HepG2 (cell line): Measurements from ENCODE around the gene ARHGEF7. TPM values are rescaled to one million over a fixed set of nuclear protein-coding genes. Genes with fewer than 3 reads are reported as not detected.
A peak's percentile ranks its signal among the peaks of the same experiment; 100 is the strongest.

Source experiments
- ATAC-seq: fragments of 200-7000 bp; cut with Tn5 transposase; 3 replicates; pipeline ENCODE4 v1.9.1; 2020; ENCODE audit warnings: mild to moderate bottlenecking, moderate library complexity
- BruUV-seq: library from RNA; stranded (reverse); fragments of 400-500 nt; replicated peaks from 2 replicates; lab custom pipeline; 2021; lab: Mats Ljungman, UMichigan
- CTCF ChIA-PET: fragments of 300-600 bp; formaldehyde crosslinking; extraction: SDS; loops from one replicate; lab custom pipeline; 2021; ENCODE audit warnings: low total read pairs, inconsistent platforms, low intra/inter-chr PET ratio; lab: Yijun Ruan, JAX
- POLR2A ChIA-PET: fragments of 350-600 bp; sonication (Branson Sonifier 250); formaldehyde crosslinking; loops from one replicate; lab custom pipeline; 2020; ENCODE audit warnings: antibody characterized with exemption, inconsistent platforms; lab: Yijun Ruan, JAX
- DNase-seq: peaks from one replicate; pipeline ENCODE4 v3.0.0-alpha.2; 2015; ENCODE audit warnings: low spot score
- FAIRE-seq: peaks from 3 replicates; lab custom pipeline; 2011; peaks lifted over from hg19 to GRCh38; lab: Jason Lieb, UNC
- H2AFZ ChIP-seq: one replicate; pipeline ENCODE4 v1.6.1; 2011; ENCODE audit warnings: low read length, inconsistent platforms
- H3K27ac ChIP-seq: fragments of 300-600 bp; 3 replicates; pipeline ENCODE4 v1.8.0; 2011; ENCODE audit warnings: mixed run types, mild to moderate bottlenecking, mixed read lengths, low read length, inconsistent platforms; ENCODE audit not compliant: insufficient read depth; ENCODE audit errors: extremely low read length
- H3K27me3 ChIP-seq, 2 experiments: fragments of 200-600 bp in 1 of 2; 2 replicates in 1 of 2; 3 replicates in 1 of 2; pipeline versions ENCODE4 v1.6.0 to v1.8.0; 2011; ENCODE audit warnings: low read length in 2 of 2, mild to moderate bottlenecking in 2 of 2, moderate library complexity in 2 of 2, inconsistent platforms in 1 of 2; ENCODE audit not compliant: insufficient read depth in 2 of 2, control insufficient read depth in 1 of 2
- H3K36me3 ChIP-seq, 2 experiments: fragments of 200-600 bp in 1 of 2; replicated peaks in 1 of 2; 2 replicates in 1 of 2; 3 replicates in 1 of 2; pipeline versions ENCODE4 v1.5.1 to v1.8.0; 2011; ENCODE audit warnings: low read length in 2 of 2, inconsistent platforms in 1 of 2; ENCODE audit not compliant: insufficient read depth in 2 of 2, control insufficient read depth in 1 of 2
- H3K4me1 ChIP-seq: 2 replicates; pipeline ENCODE4 v1.5.1; 2012; ENCODE audit warnings: low read length, inconsistent platforms; ENCODE audit not compliant: insufficient read depth
- H3K4me2 ChIP-seq: 2 replicates; pipeline ENCODE4 v1.6.0; 2011; ENCODE audit warnings: low read depth, low read length, inconsistent platforms
- H3K4me3 ChIP-seq, 3 experiments: fragments of 200-600 bp in 1 of 3; sonication (generic), shearing (Covaris generic) in 1 of 3; replicated peaks in 1 of 3; 2 replicates each; pipeline ENCODE4 v1.5.1; 2011 to 2016; ENCODE audit warnings: low read length in 3 of 3, inconsistent platforms in 2 of 3, low read depth in 2 of 3, mild to moderate bottlenecking in 2 of 3, control low read depth in 1 of 3, mixed read lengths in 1 of 3; ENCODE audit not compliant: insufficient read depth in 1 of 3
- H3K79me2 ChIP-seq: one replicate; pipeline ENCODE4 v1.6.1; 2011; ENCODE audit warnings: low read length, inconsistent platforms; ENCODE audit not compliant: insufficient read depth
- H3K9ac ChIP-seq: 2 replicates; pipeline ENCODE4 v1.6.0; 2011; ENCODE audit warnings: mild to moderate bottlenecking, low read depth, low read length, inconsistent platforms; ENCODE audit not compliant: insufficient read depth
- H3K9me3 ChIP-seq: 2 replicates; pipeline ENCODE4 v1.5.1; 2012; ENCODE audit warnings: mild to moderate bottlenecking, low read length
- H4K20me1 ChIP-seq: 2 replicates; pipeline ENCODE4 v1.6.0; 2011; ENCODE audit warnings: inconsistent platforms, mild to moderate bottlenecking, low read length, moderate library complexity; ENCODE audit not compliant: insufficient read depth
- BCL6 ChIP-seq: IDR thresholded peaks from 2 replicates; pipeline ENCODE4 v1.6.1; 2016; ENCODE audit warnings: missing genetic modification reagents, missing compliant biosample characterization
- DMAP1 ChIP-seq: IDR thresholded peaks from 2 replicates; pipeline ENCODE4 v1.6.1; 2016
- ERF ChIP-seq: IDR thresholded peaks from 2 replicates; pipeline ENCODE4 v1.6.1; 2018; ENCODE audit warnings: missing biosample characterization, missing genetic modification reagents
- FOXA1 ChIP-seq, 2 experiments: fragments of 450-650 bp in 1 of 2; sonication (generic) in 1 of 2; formaldehyde crosslinking in 1 of 2; IDR thresholded peaks; 2 replicates each; pipeline versions ENCODE4 v1.4.0 to v1.6.1; 2016 to 2020; ENCODE audit warnings: missing genetic modification reagents in 1 of 2
- MAFF ChIP-seq: IDR thresholded peaks from 2 replicates; pipeline ENCODE4 v1.6.1; 2011; ENCODE audit warnings: low read depth, low read length, improper control_type of control experiment
- MAFK ChIP-seq, 2 experiments: IDR thresholded peaks in 1 of 2; conservative IDR thresholded peaks in 1 of 2; 2 replicates each; pipeline ENCODE4 v1.6.1; 2011; ENCODE audit warnings: improper control_type of control experiment in 2 of 2, low read length in 2 of 2
- NR1H2 ChIP-seq: sonication (generic); formaldehyde crosslinking; IDR thresholded peaks from 2 replicates; pipeline ENCODE4 v1.8.1; 2022; ENCODE audit warnings: low read depth, missing genetic modification reagents, borderline replicate concordance
- PHF20 ChIP-seq: sonication (generic); formaldehyde crosslinking; IDR thresholded peaks from 2 replicates; pipeline ENCODE4 v1.5.0; 2020; ENCODE audit warnings: mild to moderate bottlenecking, missing genetic modification reagents
- REL ChIP-seq: sonication (generic); formaldehyde crosslinking; conservative IDR thresholded peaks from 2 replicates; pipeline ENCODE4 v1.8.0; 2022; ENCODE audit warnings: mild to moderate bottlenecking, missing genetic modification reagents, moderate library complexity
- SUZ12 ChIP-seq: fragments of 150-350 bp; IDR thresholded peaks from 2 replicates; pipeline ENCODE4 v1.6.1; 2014; ENCODE audit warnings: low read depth, low read length
- TBL1XR1 ChIP-seq: fragments of 150-350 bp; IDR thresholded peaks from 2 replicates; pipeline ENCODE4 v1.6.1; 2014; ENCODE audit warnings: borderline replicate concordance, low read length; ENCODE audit not compliant: partially characterized antibody
- ZNF337 ChIP-seq: sonication (generic); formaldehyde crosslinking; IDR thresholded peaks from 2 replicates; pipeline ENCODE4 v1.5.1; 2020; ENCODE audit warnings: missing genetic modification reagents, low read depth, mild to moderate bottlenecking, borderline replicate concordance
- ZNF746 ChIP-seq: sonication (generic); formaldehyde crosslinking; IDR thresholded peaks from 2 replicates; pipeline ENCODE4 v1.8.0; 2022; ENCODE audit warnings: mild to moderate bottlenecking, missing genetic modification reagents
- WGBS: methylation state at CpG from one replicate; pipeline ENCODE4 v1.1.6; 2017; ENCODE audit warnings: low lambda C conversion rate; 5-methylcytosine and 5-hydroxymethylcytosine counted together
- in situ Hi-C: cut with HindIII; loops from 2 replicates; pipeline ENCODE4 v1.10.0; 2017; ENCODE audit warnings: low pct_unique_long_range_greater_than_20kb; ENCODE audit not compliant: extremely low pct_ligation_motif_present
- intact Hi-C: fragments of 100-400 bp; cut with micrococcal nuclease; formaldehyde crosslinking; loops from one replicate; pipeline ENCODE4 v1.10.0; 2022; ENCODE audit not compliant: unreplicated experiment
- polyA plus RNA-seq, 8 experiments: library from polyadenylated mRNA; depleted of rRNA in 3 of 8; stranded (reverse) in 7 of 8; unstranded in 1 of 8; fragments of >200 nt; fragmentation: Illumina TruSeq in 4 of 8; extraction: Trizol in 4 of 8; gene quantifications; 2 replicates each; pipeline versions ENCODE4 v1.2.1 to v1.2.3, GENCODE V29; 2011 to 2016; ENCODE audit warnings: low read depth in 4 of 8, missing spikeins in 1 of 8, mixed read lengths in 1 of 8; ENCODE audit not compliant: insufficient read depth in 1 of 8
- total RNA-seq, 5 experiments: library from RNA; depleted of rRNA; stranded (reverse); fragments of >200 nt; fragmentation: Illumina TruSeq; extraction: Trizol; gene quantifications; 2 replicates each; pipeline ENCODE4 v1.2.3, GENCODE V29; 2016; ENCODE audit warnings: low read depth in 1 of 5

ARHGEF7 gene
- total and polyA plus RNA-seq, 2 of the 13 experiments (the other 11 are each of a cell fraction or from before 2014, with no cell fraction given), result 15.7 to 22.3 TPM

DNA sequence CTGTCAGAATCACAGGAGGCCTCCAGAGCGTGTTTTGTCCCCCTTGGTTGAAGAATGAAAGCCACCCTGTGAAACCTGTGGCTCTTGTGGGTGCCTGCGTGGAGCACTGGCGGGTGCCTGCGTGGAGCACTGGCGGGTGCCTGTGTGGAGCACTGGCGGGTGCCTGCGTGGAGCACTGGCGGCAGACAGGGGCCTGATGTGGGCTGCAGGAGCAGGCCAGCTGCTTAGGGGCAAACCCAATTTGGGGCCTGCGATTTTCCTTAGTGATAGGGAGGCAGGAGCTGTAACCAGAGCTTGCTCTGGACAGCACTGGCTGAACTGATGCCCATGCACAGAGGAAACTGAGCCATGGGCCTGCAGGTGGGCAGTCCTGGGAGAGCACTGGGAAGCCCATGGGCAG lies 24.3 kb downstream of the ARHGEF7 start:
- TF ChIP-seq PHF20, result no peak
- no peak for TF ChIP-seq DMAP1 (CRISPR knock-in tag)
- no peak for TF ChIP-seq FOXA1 (IDR thresholded peaks at IDR 0.05)
- no peak for TF ChIP-seq FOXA1 (CRISPR knock-in tag; IDR thresholded peaks at IDR 0.05)
- no peak for TF ChIP-seq REL (CRISPR knock-in tag)
- no peak for TF ChIP-seq TBL1XR1
- no peak for TF ChIP-seq NR1H2
- no peak for TF ChIP-seq ZNF746
- no peak for TF ChIP-seq SUZ12
- TF ChIP-seq, all 625 proteins: peak for 0
- no peaks in the 10 kb centered on the region for H4K20me1 ChIP-seq
- H3K4me1 ChIP-seq, result peaks cover 10% of the 10 kb centered on the region
- no peak overlapping the region for H3K4me3 ChIP-seq
- no peaks in the 10 kb centered on the region for H3K36me3 ChIP-seq
- H2AFZ ChIP-seq, result no peak overlapping the region
- peaks cover 0 to 28% of the 10 kb centered on the region in 2 experiments; a peak in 1 of 5 replicates for H3K27me3 ChIP-seq
- in situ Hi-C loops, result no loop called here
- ChIA-PET POLR2A (no interaction called here), CTCF (no interaction called here)
- no peak overlapping the region for H3K9ac ChIP-seq
- no peak for FAIRE-seq
- H3K4me2 ChIP-seq, result no peak overlapping the region
- no TSS peak for BruUV-seq
- H3K79me2 ChIP-seq, result no peaks in the 10 kb centered on the region
- no peak overlapping the region for H3K27ac ChIP-seq
- no peak for DNase-seq
- H3K9me3 ChIP-seq, result no peaks in the 10 kb centered on the region
- intact Hi-C loops, result no loop called here
- 38% methylated on average over 8 of the region's 9 CpGs for WGBS
- no peak for ATAC-seq

DNA sequence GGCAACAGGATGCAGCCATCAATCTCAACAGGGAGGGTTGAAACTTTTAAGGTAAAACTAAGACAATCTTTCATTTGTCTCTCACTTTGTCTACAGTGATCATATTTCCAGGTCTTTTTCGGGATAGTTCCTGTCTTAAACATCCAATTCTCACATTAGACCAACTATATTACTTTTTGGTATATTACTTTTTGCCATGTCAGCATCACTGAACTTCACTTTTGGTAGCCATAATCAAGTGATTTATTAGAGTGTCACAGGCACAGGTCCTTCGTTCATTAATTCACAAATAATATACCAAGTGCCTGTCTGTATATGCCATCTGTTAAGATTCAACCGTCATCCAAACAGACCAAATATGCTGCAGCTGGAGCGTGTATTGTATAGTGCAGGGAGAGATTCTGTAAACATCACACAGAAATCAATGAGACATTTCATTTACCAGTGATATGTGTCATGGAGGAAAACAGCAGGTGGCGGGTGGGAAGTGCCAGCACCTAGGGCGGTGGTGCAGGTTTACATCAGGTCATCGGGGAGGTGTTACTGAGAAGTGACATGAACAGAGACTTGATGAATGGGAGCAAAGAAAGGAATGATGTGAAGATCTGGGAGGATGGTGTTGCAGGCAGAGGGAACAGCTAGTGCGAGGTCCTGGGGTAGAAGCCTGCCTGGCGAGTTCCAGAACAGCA lies 24.9 kb downstream of the ARHGEF7 start:
- ChIA-PET POLR2A (no interaction called here), CTCF (no interaction called here)
- H3K27ac ChIP-seq, result no peak overlapping the region
- no peaks in the 10 kb centered on the region for H3K9me3 ChIP-seq
- no peak for TF ChIP-seq ZNF337 (CRISPR knock-in tag)
- peak; percentile 92 to 95 for TF ChIP-seq MAFK (conservative IDR thresholded peaks at IDR 0.05 in 1 of 2, IDR thresholded peaks at IDR 0.05 in 1 of 2; ENCODE audit: low read length in 2 of 2)
- TF ChIP-seq ERF (CRISPR knock-in tag), result no peak
- no peak for TF ChIP-seq BCL6 (CRISPR knock-in tag)
- TF ChIP-seq MAFF, result peak; percentile 91
- H3K79me2 ChIP-seq, result no peaks in the 10 kb centered on the region
- no peak overlapping the region for H3K4me3 ChIP-seq
- 31% methylated on average over 9 of the region's 9 CpGs for WGBS
- ATAC-seq (peak; percentile 66; the same call in 2 of the 3 replicates), FAIRE-seq (no peak), DNase-seq (no peak)
- H3K27me3 ChIP-seq, result peaks cover 0 to 28% of the 10 kb centered on the region in 2 experiments; a peak in 1 of 5 replicates
- H3K36me3 ChIP-seq, result no peaks in the 10 kb centered on the region
- no peak overlapping the region for H3K9ac ChIP-seq
- in situ Hi-C loops, result no loop called here
- no peak overlapping the region for H2AFZ ChIP-seq
- H3K4me2 ChIP-seq, result 0 out of 2 replicates have a peak overlapping the region, but pooled peaks have one; percentile 11
- peaks cover 10% of the 10 kb centered on the region for H3K4me1 ChIP-seq
- intact Hi-C loops, result no loop called here
- no peaks in the 10 kb centered on the region for H4K20me1 ChIP-seq
- BruUV-seq, result no TSS peak
